Keratinocyte (primary cell): ENCODE results near the gene FAM135A. TPM values are rescaled to one million over a fixed set of nuclear protein-coding genes. Genes with fewer than 3 reads are reported as not detected.

ENCODE experiments used
- DNase-seq: peaks from one replicate; pipeline ENCODE4 v3.0.0-alpha.2; 2011; ENCODE audit warnings: low read depth, missing footprints, low spot score
- FAIRE-seq: peaks from 2 replicates; lab custom pipeline; 2011; peaks lifted over from hg19 to GRCh38; lab: Jason Lieb, UNC
- H2AFZ ChIP-seq: 2 replicates; pipeline ENCODE4 v1.6.0; 2012; ENCODE audit warnings: low read length, control low read depth, inconsistent platforms; ENCODE audit not compliant: control insufficient read depth
- H3K27ac ChIP-seq: 2 replicates; pipeline ENCODE4 v1.5.1; 2011; ENCODE audit warnings: low read length; ENCODE audit not compliant: control insufficient read depth, insufficient read depth
- H3K27me3 ChIP-seq: 3 replicates; pipeline ENCODE4 v1.6.0; 2011; ENCODE audit warnings: low read length; ENCODE audit not compliant: control insufficient read depth, insufficient read depth; ENCODE audit errors: extremely low read depth
- H3K36me3 ChIP-seq, 2 experiments: 2 replicates in 1 of 2; 3 replicates in 1 of 2; pipeline ENCODE4 v1.5.1; 2011; ENCODE audit warnings: low read length in 2 of 2, mild to moderate bottlenecking in 1 of 2; ENCODE audit not compliant: control insufficient read depth in 2 of 2, insufficient read depth in 2 of 2; ENCODE audit errors: extremely low read depth in 1 of 2
- H3K4me1 ChIP-seq: 3 replicates; pipeline ENCODE4 v1.5.1; 2011; ENCODE audit warnings: low read length; ENCODE audit not compliant: control insufficient read depth, insufficient read depth; ENCODE audit errors: extremely low read depth
- H3K4me2 ChIP-seq: 3 replicates; pipeline ENCODE4 v1.6.0; 2011; ENCODE audit warnings: low read depth, low read length; ENCODE audit not compliant: control insufficient read depth, insufficient read depth; ENCODE audit errors: extremely low read depth
- H3K4me3 ChIP-seq, 3 experiments: fragments of 200-600 bp in 1 of 3; sonication (generic) in 1 of 3; 2 replicates in 2 of 3; 3 replicates in 1 of 3; pipeline ENCODE4 v1.5.1; 2011 to 2016; ENCODE audit warnings: low read length in 3 of 3, mild to moderate bottlenecking in 3 of 3, control low read depth in 2 of 3, inconsistent platforms in 1 of 3, low read depth in 1 of 3, mixed read lengths in 1 of 3, mixed run types in 1 of 3, moderate library complexity in 1 of 3; ENCODE audit not compliant: control insufficient read depth in 2 of 3, insufficient read depth in 2 of 3; ENCODE audit errors: extremely low read depth in 1 of 3
- H3K79me2 ChIP-seq: 2 replicates; pipeline ENCODE4 v1.6.0; 2012; ENCODE audit warnings: low read length; ENCODE audit not compliant: control insufficient read depth, insufficient read depth
- H3K9ac ChIP-seq: 3 replicates; pipeline ENCODE4 v1.6.0; 2011; ENCODE audit warnings: low read length; ENCODE audit not compliant: control insufficient read depth, insufficient read depth; ENCODE audit errors: extremely low read depth
- H3K9me1 ChIP-seq: 3 replicates; pipeline ENCODE4 v1.6.0; 2011; ENCODE audit warnings: low read length; ENCODE audit not compliant: control insufficient read depth, insufficient read depth; ENCODE audit errors: extremely low read depth
- H3K9me3 ChIP-seq: 2 replicates; pipeline ENCODE4 v1.5.1; 2012; ENCODE audit warnings: low read depth, low read length; ENCODE audit not compliant: control insufficient read depth
- H4K20me1 ChIP-seq: 3 replicates; pipeline ENCODE4 v1.6.0; 2011; ENCODE audit warnings: low read length; ENCODE audit not compliant: control insufficient read depth, insufficient read depth; ENCODE audit errors: extremely low read depth
- EZH2 ChIP-seq: IDR thresholded peaks from one replicate; pipeline ENCODE4 v1.6.1; 2012; ENCODE audit warnings: inconsistent platforms, mild to moderate bottlenecking, low read length, moderate library complexity
- dilution Hi-C: fragments of 300-500 bp; cut with MboI; formaldehyde crosslinking; loops from one replicate; pipeline ENCODE4 v1.7.0; 2020; ENCODE audit warnings: low sequenced_read_pairs; ENCODE audit not compliant: extremely low pct_ligation_motif_present
- polyA plus RNA-seq, 5 experiments: library from polyadenylated mRNA; depleted of rRNA in 3 of 5; stranded (reverse) in 3 of 5; stranded (forward) in 1 of 5; unstranded in 1 of 5; fragments of >200 nt; gene quantifications; 1 replicate in 1 of 5; 2 replicates in 3 of 5; 3 replicates in 1 of 5; pipeline versions ENCODE4 v1.2.1 to v1.2.3, GENCODE V29; 2011 to 2012; ENCODE audit warnings: missing spikeins in 2 of 5, low read depth in 1 of 5, low replicate concordance in 1 of 5
- TF ChIP-seq, protein P1 (sequence below), 3 experiments: IDR thresholded peaks in 1 of 3; conservative IDR thresholded peaks in 1 of 3; optimal IDR thresholded peaks in 1 of 3; 2 replicates in 2 of 3; 3 replicates in 1 of 3; pipeline versions ENCODE3 to v1.5.1; 2011; ENCODE audit warnings: low read length in 3 of 3, mild to moderate bottlenecking in 3 of 3, moderate library complexity in 2 of 3, control low read depth in 1 of 3, inconsistent platforms in 1 of 3; ENCODE audit not compliant: insufficient read depth in 2 of 3; ENCODE audit errors: extremely low read depth in 1 of 3

Gene FAM135A
- polyA plus RNA-seq, 1 donor (not counting 4 experiments of a cell fraction or from before 2014, with no cell fraction given), result 21.3 TPM

DNA sequence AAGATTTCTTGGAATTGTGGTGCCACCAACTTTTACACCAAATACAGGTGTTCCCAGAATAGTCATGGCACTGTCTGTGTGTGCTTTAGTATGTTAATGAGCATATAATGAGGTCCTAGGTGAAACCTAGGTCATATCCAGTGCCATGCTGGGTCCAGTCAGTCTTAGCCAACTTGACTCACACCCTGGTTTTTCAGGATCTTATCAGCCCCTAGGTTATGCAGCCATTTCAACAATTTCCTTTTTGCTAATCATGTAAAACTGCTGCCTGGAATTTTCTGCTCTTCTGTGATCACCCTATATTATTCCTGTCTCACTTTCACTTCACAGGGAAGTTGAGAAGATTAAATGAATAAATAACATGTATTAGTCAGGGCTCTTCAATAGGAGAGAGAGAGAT is 177.1 kb downstream of the FAM135A start:
- FAIRE-seq (no peak), DNase-seq (no peak)
- Histone ChIP-seq H3K9ac (no peak overlapping the region), H3K27ac (no peak overlapping the region), H3K27me3 (no peaks in the 10 kb centered on the region), H3K36me3 (no peaks in the 10 kb centered on the region), H3K9me1 (no peaks in the 10 kb centered on the region), H3K4me3 (no peak overlapping the region), H2AFZ (no peak overlapping the region), H3K4me1 (no peaks in the 10 kb centered on the region), H4K20me1 (no peaks in the 10 kb centered on the region), H3K4me2 (no peak overlapping the region), H3K9me3 (no peaks in the 10 kb centered on the region), H3K79me2 (no peaks in the 10 kb centered on the region)
- TF ChIP-seq EZH2, result no peak
- TF ChIP-seq, protein P1, sequence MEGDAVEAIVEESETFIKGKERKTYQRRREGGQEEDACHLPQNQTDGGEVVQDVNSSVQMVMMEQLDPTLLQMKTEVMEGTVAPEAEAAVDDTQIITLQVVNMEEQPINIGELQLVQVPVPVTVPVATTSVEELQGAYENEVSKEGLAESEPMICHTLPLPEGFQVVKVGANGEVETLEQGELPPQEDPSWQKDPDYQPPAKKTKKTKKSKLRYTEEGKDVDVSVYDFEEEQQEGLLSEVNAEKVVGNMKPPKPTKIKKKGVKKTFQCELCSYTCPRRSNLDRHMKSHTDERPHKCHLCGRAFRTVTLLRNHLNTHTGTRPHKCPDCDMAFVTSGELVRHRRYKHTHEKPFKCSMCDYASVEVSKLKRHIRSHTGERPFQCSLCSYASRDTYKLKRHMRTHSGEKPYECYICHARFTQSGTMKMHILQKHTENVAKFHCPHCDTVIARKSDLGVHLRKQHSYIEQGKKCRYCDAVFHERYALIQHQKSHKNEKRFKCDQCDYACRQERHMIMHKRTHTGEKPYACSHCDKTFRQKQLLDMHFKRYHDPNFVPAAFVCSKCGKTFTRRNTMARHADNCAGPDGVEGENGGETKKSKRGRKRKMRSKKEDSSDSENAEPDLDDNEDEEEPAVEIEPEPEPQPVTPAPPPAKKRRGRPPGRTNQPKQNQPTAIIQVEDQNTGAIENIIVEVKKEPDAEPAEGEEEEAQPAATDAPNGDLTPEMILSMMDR (optimal IDR thresholded peaks at IDR 0.05 in 1 of 3, IDR thresholded peaks at IDR 0.05 in 1 of 3, conservative IDR thresholded peaks at IDR 0.05 in 1 of 3; ENCODE audit: extremely low read depth in 1 of 3, insufficient read depth in 2 of 3, low read length in 3 of 3), result no peak
- dilution Hi-C loops, result no loop called here

DNA sequence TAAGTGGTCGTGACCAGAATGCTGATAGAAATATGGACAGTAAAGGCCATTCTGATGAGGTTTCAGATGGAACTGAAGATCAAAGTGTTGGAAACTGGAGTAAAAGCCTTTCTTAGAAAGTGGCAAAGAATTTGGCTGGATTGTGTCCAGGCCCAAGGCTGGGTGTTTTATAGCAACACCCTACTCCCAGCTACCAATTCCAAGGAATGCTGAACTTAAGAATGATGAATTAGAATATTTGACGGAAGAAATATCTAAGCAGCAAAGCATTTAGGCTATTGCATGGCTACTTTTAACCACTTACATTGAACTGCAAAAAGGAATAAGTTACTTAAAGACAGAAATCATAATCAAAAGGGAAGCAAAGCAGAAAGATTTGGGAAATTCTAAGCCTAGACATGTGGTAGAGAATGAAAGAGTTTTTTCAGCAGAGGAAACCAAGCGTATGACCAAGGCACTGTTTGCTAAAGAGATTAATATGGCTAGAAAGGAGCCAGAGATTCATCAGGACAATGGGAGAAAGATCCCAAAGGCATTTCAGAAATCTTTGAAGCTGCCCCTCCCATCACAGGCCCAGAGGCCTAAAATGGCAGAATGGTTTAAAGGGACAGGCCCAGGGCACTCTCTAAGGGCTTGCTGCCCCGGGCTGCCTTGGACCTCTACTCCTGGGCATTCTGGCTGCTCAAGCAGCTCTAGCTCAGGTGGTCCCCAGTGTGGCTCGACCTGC is 179.2 kb downstream of the FAM135A start:
- DNase-seq (no peak), FAIRE-seq (no peak)
- no peaks in the 10 kb centered on the region for H3K4me1 ChIP-seq
- no peak overlapping the region for H3K27ac ChIP-seq
- TF ChIP-seq, protein P1 (optimal IDR thresholded peaks at IDR 0.05 in 1 of 3, IDR thresholded peaks at IDR 0.05 in 1 of 3, conservative IDR thresholded peaks at IDR 0.05 in 1 of 3; ENCODE audit: extremely low read depth in 1 of 3, insufficient read depth in 2 of 3, low read length in 3 of 3), result no peak
- no peak for TF ChIP-seq EZH2
- no peak overlapping the region for H3K9ac ChIP-seq
- no peaks in the 10 kb centered on the region for H3K9me3 ChIP-seq
- no peak overlapping the region for H3K4me3 ChIP-seq
- H3K27me3 ChIP-seq, result no peaks in the 10 kb centered on the region
- dilution Hi-C loops, result no loop called here
- H3K36me3 ChIP-seq, result no peaks in the 10 kb centered on the region
- no peaks in the 10 kb centered on the region for H4K20me1 ChIP-seq
- H3K79me2 ChIP-seq, result no peaks in the 10 kb centered on the region
- H2AFZ ChIP-seq, result no peak overlapping the region
- H3K4me2 ChIP-seq, result no peak overlapping the region
- H3K9me1 ChIP-seq, result no peaks in the 10 kb centered on the region
